OCI-M2 (cell line): ENCODE measurements around the gene PCDH18.

Experiments used
- DNase-seq: peaks from one replicate; lab custom pipeline; 2025; ENCODE audit not compliant: unreplicated experiment; lab: John Stamatoyannopoulos, UW

PCDH18 gene

DNA sequence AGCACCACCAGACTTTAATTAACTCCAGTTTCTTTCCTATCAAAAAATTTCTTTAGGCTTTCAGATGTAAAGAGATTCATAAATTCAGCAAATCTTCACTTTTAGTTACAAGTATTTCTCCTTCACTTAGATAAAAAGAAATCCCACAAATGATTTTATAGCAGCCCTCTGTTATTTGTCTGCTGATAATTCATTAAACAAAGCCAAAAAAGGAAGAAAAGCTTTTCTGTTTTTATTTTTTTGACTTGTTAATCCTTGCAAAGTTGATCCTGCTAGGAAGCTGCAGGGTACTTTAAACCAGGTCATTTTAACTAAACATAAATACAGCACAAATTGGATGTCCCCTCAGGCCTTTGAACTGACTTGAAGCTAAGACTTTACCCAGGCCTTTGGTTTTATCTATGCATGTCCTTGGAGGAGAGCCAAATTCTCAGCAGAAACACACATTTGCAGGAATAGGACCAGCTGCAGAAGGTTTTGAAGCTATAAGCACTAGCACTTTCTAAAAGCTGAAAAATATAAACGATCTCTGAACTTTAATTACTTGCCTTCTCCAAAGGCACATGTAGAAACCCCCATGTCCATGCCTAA, 57.5 kb downstream of the PCDH18 start:
- no peak for DNase-seq

DNA sequence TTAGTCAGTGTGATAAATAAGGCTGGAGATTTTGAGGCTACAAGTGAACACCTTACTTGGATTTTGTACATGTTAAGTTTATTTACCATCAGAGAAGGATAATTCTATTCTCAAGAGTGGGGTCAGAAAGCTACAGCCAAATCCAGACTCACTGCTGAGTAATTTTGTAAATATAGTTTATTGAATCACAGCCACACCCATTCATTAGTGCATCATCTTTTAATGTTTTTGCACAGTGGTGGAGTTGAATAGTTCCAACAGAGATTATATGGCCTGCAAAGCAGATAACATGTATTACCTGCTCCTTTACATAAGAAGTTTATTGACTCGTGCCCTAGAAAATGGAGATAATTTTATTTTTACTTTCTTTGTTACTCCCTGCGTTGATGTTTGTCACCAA, 60.4 kb downstream of the PCDH18 start:
- DNase-seq, result no peak

DNA sequence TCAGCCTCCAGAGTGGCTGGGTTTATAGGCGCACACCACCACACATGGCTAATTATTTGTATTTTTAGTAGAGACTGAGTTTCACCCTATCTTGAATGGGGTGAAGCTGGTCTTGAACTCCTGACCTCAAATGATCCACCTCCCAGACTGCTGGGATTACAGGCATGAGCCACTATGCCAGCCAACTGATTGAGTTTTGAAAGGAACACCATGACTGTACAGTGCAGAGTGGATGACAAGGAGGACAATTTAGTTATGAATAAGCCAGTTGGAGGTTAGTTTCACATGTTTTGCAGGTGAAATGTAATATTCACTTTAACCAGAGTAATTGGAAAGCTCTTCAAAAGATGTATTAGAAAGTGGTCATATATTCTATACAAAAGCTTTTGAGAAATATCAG, 60.8 kb downstream of the PCDH18 start:
- DNase-seq, result no peak

DNA sequence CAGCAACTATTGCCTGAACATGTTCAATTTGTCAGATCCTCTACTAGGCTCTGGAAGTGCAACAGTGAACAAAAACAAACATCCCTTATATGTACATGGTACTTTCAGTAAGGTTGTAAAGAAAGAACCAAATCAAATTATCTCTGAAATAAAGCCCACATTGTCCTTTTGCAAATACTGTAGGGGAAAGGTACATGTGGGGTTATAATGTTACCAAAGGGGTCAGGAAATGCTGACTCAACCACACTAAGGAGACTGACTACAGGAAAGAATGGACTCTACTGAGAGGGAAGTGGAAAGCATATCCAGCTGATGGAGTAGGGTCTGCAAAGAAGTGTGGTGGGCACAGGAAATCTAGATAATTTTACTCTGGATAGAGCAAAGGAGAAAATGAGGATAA, 61.5 kb downstream of the PCDH18 start:
- no peak for DNase-seq
